NCI-H2107 (cell line): ENCODE data around the gene JMJD1C.
"Not testable (repeated sequence)": the region's sequence is repeated elsewhere in the genome, so short reads cannot be mapped to it uniquely, and the experiment has no call there.

Experiments used
- DNase-seq: peaks from one replicate; lab custom pipeline; 2025; lab: John Stamatoyannopoulos, UW

The JMJD1C gene, protein sequence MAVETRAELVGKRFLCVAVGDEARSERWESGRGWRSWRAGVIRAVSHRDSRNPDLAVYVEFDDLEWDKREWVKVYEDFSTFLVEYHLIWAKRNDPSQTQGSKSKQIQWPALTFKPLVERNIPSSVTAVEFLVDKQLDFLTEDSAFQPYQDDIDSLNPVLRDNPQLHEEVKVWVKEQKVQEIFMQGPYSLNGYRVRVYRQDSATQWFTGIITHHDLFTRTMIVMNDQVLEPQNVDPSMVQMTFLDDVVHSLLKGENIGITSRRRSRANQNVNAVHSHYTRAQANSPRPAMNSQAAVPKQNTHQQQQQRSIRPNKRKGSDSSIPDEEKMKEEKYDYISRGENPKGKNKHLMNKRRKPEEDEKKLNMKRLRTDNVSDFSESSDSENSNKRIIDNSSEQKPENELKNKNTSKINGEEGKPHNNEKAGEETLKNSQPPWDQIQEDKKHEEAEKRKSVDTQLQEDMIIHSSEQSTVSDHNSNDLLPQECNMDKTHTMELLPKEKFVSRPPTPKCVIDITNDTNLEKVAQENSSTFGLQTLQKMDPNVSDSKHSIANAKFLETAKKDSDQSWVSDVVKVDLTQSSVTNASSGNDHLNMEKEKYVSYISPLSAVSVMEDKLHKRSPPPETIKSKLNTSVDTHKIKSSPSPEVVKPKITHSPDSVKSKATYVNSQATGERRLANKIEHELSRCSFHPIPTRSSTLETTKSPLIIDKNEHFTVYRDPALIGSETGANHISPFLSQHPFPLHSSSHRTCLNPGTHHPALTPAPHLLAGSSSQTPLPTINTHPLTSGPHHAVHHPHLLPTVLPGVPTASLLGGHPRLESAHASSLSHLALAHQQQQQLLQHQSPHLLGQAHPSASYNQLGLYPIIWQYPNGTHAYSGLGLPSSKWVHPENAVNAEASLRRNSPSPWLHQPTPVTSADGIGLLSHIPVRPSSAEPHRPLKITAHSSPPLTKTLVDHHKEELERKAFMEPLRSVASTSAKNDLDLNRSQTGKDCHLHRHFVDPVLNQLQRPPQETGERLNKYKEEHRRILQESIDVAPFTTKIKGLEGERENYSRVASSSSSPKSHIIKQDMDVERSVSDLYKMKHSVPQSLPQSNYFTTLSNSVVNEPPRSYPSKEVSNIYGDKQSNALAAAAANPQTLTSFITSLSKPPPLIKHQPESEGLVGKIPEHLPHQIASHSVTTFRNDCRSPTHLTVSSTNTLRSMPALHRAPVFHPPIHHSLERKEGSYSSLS (N-terminal part only)

DNA sequence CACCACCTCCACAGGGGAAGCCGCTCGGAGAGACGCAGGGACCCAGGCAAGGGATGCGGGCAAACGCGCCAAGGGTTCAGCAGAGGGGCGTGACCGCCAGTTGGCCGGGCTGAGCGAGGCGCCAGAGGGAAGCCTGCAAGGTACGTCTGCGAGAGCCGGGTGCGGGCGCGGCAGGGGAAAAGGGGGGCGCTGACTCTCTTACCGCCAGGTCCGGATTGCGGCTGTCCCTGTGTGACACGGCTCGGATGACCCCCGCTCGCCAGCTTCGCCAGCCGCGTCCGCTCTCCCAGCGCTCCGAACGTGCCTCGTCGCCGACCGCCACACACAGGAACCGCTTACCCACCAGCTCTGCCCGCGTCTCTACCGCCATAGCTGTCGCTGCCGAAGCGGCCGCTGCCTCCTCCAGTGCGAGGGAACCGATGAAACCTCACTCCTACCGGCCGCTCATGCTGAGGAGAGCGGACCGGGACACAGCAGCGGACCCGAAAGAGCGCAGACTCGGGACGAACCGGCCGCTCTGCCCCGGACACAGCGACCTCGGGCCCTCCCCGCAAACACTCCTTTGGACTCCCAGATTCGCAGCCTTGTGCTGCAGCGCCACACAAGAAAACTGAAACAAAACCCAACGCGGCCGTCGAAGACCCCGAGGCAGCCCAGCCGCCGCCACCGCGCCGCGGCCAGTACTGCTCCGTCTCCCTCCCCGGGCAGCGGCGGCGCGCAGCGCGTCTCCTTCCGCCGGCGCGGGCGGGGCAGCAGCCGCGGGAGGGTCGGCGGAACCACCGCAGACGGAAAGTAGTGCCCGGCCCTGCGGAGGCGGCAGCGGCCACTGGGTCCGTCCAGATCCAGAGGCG, at the start of gene JMJD1C:
Gene JMJD1C (minus strand): TSS at position 685 of the 851 bp plus-strand sequence. CDS start 315 bp downstream, at position 370.
- peak; percentile 45 for DNase-seq

DNA sequence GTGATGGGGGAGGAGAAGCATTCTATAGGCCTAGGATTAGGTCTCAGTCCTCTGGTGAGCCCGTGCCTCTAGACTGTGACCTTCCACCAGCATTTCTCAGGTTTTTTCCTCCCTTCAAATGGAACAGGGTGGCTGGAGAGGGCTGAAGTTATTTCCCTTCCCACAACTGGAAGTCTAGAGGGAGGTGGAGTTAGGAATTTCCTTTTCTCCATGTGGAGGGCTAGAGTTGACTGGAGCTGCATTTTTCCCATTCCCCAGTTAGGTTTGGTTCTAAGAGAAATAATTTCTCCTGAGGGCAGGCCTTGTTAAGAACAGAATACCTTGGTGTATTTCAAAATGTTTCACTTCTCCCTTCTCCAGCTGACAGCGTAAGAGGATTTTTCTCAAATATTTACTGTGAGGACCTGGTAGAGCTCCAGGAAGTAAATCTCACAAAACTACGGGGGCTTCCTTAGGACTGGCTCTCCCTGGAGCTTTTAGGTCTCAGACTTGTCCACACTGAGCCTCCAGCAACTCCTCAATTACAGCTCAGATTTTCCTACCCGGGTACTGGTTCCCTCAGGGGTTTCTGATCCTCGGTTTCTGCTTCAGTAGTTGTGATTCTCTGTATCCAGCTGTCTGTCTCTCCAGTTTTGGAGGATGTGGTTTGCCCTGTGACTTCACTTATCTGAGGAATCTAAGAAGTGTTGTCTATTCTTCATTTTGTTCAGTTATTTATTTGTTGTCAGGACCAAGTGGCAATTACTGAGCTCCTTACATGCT, 49.4 kb upstream of the JMJD1C start:
- no peak for DNase-seq

DNA sequence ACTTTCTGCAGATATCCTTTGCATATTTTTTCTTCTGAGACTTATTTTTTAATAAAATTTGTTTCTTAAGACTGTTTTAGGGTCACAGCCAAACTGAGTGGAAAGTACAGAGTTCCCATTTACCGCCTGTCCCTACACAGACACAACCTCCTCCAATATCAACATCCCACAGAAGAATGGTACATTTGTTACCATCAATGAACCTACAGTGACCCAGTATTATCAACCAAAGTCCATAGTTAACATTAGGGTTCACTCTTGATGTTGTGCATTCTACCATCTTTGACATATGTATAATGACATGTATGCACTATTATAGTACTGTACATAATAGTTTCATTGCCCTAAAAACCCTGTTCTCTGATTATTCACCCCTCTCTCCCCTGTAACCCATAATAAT, 40.8 kb upstream of the JMJD1C start:
- no peak for DNase-seq

DNA sequence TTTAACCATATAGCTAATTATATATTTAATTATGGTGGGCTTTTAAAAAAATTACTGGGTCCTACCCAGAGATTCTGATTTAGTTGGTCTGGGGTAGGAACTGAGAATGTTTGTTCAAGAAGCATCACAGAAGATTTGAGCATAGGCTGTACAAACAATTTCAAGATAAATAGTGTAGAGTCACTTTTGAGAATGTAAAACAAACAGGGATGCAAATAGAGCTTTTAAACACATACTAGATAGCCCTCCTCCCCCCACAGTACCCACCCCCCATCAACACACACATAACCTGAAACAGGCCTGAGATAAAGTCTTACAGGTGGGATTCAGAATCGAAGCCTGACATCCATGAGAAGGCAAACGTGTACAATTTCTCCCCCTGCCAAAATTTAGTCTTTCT, 39.8 kb upstream of the JMJD1C start:
- DNase-seq = no peak

DNA sequence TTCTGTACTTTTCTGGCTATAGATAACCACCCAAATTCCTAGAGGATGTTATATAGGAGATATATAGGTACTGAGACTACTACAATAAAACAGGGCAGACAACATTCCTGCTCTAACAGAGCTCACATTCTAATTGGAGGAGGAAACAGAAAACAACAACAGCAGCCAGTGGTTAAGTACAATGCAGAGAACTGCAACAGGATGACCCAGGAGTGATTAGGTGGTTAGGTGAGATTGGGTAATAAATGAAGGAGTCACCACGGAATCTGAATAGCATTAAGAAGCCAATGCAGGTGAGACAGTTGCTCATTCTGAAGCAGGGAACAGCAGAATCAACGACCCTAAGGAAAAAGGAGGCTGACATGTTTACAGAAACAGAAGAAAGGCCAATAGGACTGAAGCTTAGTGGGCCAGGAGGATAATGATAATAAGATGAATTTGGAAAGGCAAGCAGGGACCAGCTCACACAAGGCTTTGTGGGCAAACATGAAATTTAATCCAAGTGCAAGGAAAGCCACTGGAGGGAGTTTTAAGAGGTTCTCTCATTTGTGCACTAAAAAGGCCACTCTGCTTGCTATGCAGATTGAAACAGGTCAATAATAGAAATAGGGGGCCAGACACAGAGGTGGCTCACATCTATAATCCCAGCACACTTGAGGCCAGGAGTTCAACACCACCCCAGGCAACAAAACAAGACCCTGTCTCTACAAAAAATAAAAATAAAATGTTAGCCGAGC, 38.5 kb upstream of the JMJD1C start:
- peak; percentile 3 for DNase-seq

DNA sequence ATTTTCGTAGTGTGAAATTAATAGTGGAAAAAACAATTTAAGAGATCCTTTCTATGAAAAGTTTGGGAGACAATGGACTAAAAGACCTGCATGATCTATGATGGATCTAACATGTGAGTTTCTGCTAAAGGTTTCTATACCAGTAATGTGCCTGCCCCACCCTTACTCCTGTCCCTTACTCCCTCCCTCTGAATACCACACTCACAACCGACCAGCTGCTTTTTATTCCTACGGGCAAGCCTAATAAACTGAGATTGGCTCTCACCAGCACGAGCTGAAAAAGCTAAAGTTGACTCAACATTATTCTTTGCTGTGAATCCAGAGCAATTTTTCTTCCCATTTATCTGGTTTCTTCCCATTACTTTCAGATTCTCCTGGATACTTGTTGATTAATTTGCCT, 37.6 kb upstream of the JMJD1C start:
- DNase-seq = no peak

DNA sequence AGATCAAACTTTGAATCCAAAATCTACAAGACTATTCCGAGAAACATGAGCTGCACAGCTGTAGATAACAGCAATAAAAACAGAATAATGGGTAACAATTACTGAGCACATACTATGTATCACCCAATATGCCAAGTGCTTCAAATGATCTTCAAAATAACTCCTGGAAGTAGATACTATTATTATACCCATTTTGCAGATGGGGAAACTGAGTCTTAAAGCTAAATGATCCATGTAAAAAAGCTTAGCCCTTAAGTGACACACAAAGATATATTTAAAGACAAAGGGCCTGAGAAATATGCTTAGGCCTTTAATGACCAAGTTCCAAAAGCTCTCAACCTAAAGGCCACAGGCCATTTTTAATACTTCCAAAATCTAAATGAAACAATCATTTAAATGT, 37.1 kb upstream of the JMJD1C start:
- DNase-seq = no peak

DNA sequence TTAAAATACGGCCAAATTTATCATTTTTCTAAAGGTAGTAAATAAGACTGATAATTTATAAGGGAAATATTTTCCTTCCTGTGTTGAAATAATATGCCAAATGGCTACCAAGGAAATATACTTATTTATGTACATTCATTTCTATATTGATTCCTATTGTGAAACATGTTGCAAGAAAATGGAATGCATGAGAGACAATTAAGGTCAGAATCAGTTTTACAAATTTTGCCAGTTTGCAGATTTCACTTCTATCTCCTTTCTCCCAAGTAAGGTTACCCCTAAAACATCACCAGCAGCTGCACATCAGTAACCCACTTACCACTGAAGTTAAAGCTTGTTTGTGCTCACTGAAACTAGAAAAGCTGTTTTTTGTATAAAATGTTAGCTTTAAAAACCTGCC, 36.2 kb upstream of the JMJD1C start:
- no peak for DNase-seq

DNA sequence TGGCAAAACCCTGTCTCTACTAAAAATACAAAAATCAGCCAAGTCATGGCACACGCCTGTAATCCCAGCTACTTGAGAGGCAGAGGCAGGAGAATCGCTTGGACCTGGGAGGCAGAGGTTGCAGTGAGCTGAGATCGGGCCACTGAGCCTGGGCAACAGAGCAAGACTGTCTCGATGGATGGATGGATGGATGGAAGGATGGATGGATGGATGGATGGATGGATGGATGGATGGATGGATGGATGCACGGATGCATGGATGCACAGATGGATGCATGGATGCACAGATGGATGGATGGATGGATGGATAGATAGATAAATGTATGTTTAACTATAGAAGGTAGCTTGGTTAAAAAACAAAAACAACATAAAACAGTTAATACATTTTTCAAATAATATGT, 34.8 kb upstream of the JMJD1C start:
- not testable (repeated sequence) for DNase-seq

DNA sequence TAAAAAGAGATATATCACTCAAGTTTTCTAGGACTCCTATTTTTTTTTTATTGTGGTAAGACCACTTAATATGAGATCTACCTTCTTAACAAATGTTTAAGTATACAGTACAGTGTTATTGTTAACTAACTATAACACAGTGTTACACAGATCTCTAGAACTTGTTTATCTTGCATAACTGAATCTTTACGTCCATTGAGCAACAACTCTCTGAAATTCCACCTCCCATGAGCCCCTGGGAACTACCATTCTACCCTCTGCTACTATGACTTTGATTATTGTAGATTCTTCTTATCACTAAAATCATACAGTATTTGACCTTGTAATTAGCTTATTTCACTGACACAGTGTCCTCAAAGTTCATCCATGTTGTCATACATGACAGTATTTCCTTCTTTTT, 32.9 kb upstream of the JMJD1C start:
- no peak for DNase-seq

DNA sequence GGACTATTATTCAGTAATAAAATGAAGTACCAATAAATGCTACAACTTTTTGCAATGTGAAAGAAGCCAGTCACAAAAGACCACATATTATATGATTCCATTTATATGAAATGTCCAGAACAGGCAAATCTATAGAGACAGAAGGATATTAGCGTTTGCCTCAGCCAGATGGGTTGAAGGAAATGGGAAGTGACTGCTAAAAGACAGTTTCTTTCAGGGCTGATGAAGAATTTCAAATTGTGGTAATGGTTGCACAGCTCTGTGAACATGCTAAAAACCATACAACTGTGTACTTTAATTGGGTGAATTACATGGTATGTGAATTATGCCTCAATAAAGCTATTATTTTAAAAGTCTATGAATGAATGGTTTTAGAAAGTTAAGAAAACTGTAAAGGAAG, 31.5 kb upstream of the JMJD1C start:
- DNase-seq = no peak

DNA sequence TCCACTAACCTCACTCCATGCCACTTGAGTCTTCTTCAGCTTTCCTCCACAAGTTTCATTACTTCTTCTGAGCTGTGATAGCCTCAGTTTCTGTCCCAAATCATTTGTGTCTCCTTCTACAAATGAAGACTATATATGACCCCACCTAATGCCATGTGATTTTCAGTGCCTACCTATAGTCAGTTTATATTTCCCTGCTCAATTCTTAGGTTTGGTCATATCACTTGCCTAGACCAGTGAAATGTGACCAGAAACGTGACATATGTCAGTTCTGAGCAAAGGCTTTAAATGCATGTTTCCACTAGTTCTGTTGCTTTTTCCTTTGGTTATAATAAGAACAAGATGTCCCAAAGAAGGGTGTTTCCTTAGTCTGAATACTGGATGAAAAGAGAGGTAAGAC, 30.8 kb upstream of the JMJD1C start:
- no peak for DNase-seq

DNA sequence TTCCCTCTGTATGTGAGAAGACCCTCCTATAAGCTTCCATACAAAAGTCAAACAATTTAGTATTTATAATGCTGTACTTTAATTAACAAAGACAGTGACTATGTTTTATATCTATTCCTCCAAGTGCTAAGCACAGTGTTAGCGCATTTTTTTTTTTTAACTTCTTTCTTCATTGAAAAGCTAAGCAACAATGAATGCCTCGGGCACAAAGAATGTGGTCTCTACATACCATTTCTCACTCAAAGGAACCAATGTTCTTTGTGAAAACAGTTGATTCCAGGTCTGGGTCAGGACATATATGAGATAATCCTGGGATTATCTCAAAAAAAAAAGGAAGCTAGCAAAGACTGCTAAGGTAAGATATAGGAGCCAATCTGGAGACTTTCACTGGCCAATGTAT, 29.2 kb upstream of the JMJD1C start:
- no peak for DNase-seq

DNA sequence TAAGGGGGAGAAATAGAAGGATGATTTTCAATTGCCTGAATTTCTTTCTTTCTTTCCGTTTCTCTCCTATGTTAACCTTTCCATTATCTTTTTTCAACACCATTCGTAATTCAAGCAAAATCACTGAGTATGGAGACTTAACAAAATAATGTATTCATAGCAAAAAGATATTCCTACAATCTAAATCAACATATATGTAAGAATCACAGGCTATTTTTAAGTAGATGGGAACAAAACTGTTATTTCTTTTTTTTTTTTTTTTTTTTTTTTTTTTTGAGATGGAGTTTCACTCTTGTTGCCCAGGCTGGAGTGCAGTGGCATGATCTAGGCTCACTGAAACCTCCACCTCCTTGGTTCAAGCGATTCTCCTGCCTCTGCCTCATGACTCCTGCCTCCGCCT, 27.2 kb upstream of the JMJD1C start:
- no peak for DNase-seq

DNA sequence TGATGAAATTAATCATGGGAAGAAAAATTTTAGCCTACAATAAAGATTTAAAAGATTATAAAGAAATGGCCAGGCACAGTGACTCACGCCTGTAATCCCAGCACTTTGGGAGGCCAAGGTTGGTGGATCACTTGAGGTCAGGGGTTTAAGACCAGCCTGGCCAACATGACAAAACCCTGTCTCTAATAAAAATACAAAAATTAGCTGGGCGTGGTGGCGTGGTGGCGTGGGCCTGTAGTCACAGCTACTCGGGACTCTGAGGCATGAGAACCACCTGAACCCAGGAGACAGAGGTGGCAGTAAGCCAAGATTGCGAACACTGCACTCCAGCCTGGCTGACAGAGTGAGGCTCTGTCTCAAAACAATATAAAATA, 26.5 kb upstream of the JMJD1C start:
- not testable (repeated sequence) for DNase-seq

DNA sequence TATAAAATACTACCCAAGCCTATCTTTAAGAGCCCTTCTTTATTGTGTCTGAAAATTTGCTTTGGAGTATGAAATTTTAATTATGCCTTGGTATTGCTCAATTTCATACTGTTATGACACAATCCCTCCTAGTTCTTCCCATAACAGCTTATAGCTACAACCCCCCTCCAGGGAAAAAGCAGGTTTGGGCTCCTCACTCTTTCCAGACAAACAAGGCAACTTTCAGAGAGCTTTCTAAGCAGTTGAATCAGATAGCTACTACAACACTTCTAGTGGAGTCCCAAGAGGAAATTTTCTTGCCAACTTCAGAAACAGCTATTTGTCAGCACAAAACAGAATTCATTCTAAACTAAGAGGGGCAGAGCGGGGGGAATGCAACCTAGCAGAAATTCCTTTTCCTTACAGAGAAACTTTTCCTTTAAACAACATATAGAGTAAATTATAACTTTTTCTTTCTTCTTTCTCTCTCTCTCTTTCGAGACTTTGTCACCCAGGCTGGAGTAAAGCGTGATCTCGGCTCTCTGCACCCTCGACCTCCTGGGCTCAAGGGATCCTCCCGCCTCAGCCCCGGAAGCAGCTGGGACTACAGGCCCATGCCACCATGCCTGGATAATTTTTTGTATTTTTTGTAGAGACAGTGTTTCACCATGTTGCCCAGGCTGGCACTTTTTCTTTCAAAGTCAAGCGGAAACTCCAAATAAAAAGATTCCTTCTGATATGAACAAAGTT, 26.0 kb upstream of the JMJD1C start:
- DNase-seq = no peak

DNA sequence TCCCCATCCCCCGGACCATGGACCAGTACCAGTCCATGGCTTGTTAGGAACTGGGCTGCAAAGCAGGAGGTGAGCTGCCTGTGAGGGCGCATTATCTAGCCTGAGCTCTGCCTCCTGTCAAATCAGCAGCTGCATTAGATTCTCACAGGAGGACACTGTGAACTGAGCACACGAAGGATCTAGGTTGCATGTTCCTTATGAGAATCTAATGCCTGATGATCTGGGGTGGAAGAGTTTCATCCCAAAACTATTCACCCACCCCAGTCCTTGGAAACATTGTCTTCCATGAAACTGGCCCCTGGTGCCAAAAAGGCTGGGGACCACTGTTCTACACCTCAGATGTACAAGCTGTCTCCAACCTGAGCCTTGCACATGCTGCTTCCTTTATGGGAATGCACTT, 24.1 kb upstream of the JMJD1C start:
- DNase-seq = no peak

DNA sequence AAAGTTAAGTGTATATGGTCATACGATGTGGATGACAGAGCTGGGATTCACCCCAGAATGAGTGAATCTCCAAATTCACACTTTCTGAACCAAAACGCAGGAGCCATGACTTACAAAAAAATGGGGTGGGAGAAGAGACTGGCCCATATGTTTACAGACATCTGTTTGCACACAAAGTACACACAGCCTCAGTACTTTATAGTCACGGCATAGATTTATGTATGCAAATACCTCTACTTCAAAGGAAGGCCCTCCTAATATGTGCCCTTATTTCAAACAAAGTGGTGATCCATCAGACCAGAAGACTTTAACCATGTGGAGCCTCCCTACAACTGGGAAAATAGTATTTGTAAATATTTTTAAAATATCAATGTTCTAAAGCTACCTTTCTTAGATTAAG, 22.2 kb upstream of the JMJD1C start:
- DNase-seq = no peak

DNA sequence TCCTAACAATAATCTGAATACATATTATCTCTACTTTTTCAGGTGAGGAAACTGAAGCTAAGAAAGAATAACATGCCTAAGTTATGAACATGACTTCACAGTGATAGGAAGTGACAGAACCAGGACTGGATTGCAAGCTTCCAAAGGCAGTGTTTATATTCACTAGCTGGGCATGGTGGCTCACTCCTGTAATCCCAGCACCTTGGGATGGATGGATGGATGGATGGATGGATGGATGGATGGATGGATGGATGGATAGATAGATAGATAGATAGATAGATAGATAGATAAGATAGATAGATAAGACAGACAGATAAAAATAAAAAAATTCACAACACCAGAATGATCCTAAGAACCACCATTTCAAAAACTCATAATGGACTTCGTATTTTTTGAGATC, 18.2 kb upstream of the JMJD1C start:
- DNase-seq = no peak
